Type B pancreatic cell (in vitro differentiated cells): ENCODE measurements around the gene WDR12. TPM values are rescaled to one million over a fixed set of nuclear protein-coding genes. Genes with fewer than 3 reads are reported as not detected.
"Not testable (repeated sequence)": the region's sequence is repeated elsewhere in the genome, so short reads cannot be mapped to it uniquely, and the experiment has no call there.

ENCODE experiments used
- DNase-seq: peaks from one replicate; pipeline ENCODE4 v3.0.0; 2021; ENCODE audit warnings: mixed read lengths; ENCODE audit not compliant: unreplicated experiment; ENCODE audit errors: extremely low spot score
- H3K27ac Mint-ChIP-seq: 2 replicates; pipeline ENCODE4 v1.8.0; 2021; ENCODE audit warnings: mild to moderate bottlenecking, mixed read lengths
- H3K27me3 Mint-ChIP-seq: 2 replicates; pipeline ENCODE4 v1.8.0; 2021; ENCODE audit warnings: mixed read lengths
- H3K36me3 Mint-ChIP-seq: 2 replicates; pipeline ENCODE4 v1.8.0; 2021; ENCODE audit warnings: mixed read lengths
- H3K4me1 Mint-ChIP-seq: one replicate; pipeline ENCODE4 v1.8.0; 2021; ENCODE audit warnings: mixed read lengths; ENCODE audit not compliant: unreplicated experiment
- H3K4me3 Mint-ChIP-seq: 2 replicates; pipeline ENCODE4 v1.8.0; 2021; ENCODE audit warnings: mild to moderate bottlenecking, mixed read lengths
- H3K9me3 Mint-ChIP-seq: 2 replicates; pipeline ENCODE4 v1.8.0; 2021; ENCODE audit warnings: mixed read lengths
- total RNA-seq: library from RNA; stranded (reverse); gene quantifications from 2 replicates; pipeline ENCODE4 v1.2.1, GENCODE V29; 2021; ENCODE audit warnings: low replicate concordance
- TF ChIP-seq, protein P1 (sequence below): fragments of 200-600 bp; sonication (generic); conservative IDR thresholded peaks from 2 replicates; pipeline ENCODE4 v1.5.0; 2021; ENCODE audit warnings: antibody characterized with exemption, mild to moderate bottlenecking

The WDR12 gene
- total RNA-seq, 1 donor from 2014 or later, result 74.0 TPM

DNA sequence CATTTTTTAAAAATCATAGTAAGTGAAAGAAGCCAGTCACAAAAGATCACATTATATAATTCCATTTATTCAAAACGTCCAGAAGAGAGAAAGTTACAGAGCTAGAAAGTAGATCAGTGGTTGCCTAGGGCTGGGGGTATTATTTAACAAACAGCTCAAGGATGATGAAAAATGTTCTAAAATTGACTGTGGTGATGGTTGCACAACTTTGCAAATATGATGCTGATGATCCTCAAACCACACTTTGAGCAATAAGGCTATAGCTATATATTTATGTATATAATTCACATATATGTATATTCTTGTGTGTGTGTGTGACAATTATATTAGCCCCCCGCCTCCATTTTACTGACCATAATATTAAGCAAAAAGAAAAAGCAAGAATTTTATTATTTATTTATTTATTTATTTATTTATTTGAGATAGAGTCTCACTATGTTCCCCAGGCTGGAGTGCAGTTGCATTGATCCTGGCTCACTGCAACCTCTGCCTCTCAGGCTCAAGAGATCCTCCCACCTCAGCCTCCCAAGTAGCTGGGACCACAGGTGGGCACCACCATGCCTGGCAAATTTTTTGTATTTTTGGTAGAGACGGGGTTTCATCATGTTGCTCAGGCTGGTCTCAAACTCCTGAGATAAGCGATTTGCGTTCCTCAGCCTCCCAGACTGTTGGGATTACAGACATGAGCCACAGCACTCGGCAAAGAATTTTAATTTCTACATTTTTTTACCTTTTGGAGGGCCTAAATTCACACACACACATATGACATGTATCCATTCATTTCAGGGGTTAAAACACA lies 1.9 kb downstream of the WDR12 start:
- Mint-ChIP-seq H3K27me3 (no peaks in the 10 kb centered on the region), H3K36me3 (peaks cover 25% of the 10 kb centered on the region), H3K4me1 (peaks cover 15% of the 10 kb centered on the region), H3K4me3 (peak overlapping the region; percentile 99), H3K9me3 (peaks cover under 1% of the 10 kb centered on the region), H3K27ac (no peak overlapping the region)
- no peak for DNase-seq
- TF ChIP-seq, protein P1, sequence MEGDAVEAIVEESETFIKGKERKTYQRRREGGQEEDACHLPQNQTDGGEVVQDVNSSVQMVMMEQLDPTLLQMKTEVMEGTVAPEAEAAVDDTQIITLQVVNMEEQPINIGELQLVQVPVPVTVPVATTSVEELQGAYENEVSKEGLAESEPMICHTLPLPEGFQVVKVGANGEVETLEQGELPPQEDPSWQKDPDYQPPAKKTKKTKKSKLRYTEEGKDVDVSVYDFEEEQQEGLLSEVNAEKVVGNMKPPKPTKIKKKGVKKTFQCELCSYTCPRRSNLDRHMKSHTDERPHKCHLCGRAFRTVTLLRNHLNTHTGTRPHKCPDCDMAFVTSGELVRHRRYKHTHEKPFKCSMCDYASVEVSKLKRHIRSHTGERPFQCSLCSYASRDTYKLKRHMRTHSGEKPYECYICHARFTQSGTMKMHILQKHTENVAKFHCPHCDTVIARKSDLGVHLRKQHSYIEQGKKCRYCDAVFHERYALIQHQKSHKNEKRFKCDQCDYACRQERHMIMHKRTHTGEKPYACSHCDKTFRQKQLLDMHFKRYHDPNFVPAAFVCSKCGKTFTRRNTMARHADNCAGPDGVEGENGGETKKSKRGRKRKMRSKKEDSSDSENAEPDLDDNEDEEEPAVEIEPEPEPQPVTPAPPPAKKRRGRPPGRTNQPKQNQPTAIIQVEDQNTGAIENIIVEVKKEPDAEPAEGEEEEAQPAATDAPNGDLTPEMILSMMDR, result no peak

- TF ChIP-seq, protein P1, result no peak
- peaks cover 14% of the 10 kb centered on the region for H3K4me1 Mint-ChIP-seq
- peak overlapping the region; percentile 53 for H3K4me3 Mint-ChIP-seq
- H3K27ac Mint-ChIP-seq, result no peak overlapping the region
- H3K27me3 Mint-ChIP-seq, result no peaks in the 10 kb centered on the region
- DNase-seq, result no peak
- H3K36me3 Mint-ChIP-seq, result peaks cover 37% of the 10 kb centered on the region
- peaks cover 5% of the 10 kb centered on the region for H3K9me3 Mint-ChIP-seq
These were observed 3.3 kb downstream of the WDR12 start for GRCh38 chr2:202908186-202908585.

DNA sequence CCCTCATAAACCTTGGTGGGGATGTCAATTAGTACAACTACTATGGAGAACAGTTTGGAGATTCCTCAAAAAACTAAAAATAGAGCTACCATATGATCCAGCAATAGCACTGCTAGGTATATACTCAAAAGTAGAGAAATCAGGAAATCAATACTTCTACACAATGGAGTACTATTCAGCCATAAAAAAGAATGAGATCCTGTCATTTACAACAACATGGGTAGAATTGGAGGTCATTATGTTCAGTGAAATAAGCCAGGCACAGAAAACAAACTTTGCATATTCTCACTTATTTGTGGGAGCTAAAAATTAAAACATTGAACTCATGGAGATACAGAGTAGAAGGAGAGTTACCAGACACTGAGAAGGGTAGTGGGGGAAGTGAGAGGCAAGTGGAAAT lies 6.0 kb downstream of the WDR12 start:
- H3K4me3 Mint-ChIP-seq, result not testable (repeated sequence)

GRCh38 chr2:202885190-202885589 lies 26.3 kb downstream of the WDR12 start:
- DNase-seq, result no peak
- H3K9me3 Mint-ChIP-seq, result no peaks in the 10 kb centered on the region
- H3K4me1 Mint-ChIP-seq, result no peaks in the 10 kb centered on the region
- H3K27ac Mint-ChIP-seq, result no peak overlapping the region
- H3K36me3 Mint-ChIP-seq, result peaks cover 27% of the 10 kb centered on the region
- no peak overlapping the region for H3K4me3 Mint-ChIP-seq
- TF ChIP-seq, protein P1, result no peak
- no peaks in the 10 kb centered on the region for H3K27me3 Mint-ChIP-seq

More for the DNA sequence above, 6.0 kb downstream of the WDR12 start:
- H3K4me1 Mint-ChIP-seq, result peaks cover 11% of the 10 kb centered on the region
- peaks cover 39% of the 10 kb centered on the region for H3K36me3 Mint-ChIP-seq
- not testable (repeated sequence) for H3K27me3 Mint-ChIP-seq, H3K9me3 Mint-ChIP-seq, H3K27ac Mint-ChIP-seq, DNase-seq

- DNase-seq, result no peak
- TF ChIP-seq, protein P1, result no peak
- H3K9me3 Mint-ChIP-seq, result no peaks in the 10 kb centered on the region
- no peak overlapping the region for H3K27ac Mint-ChIP-seq
- no peaks in the 10 kb centered on the region for H3K27me3 Mint-ChIP-seq
- H3K4me1 Mint-ChIP-seq, result no peaks in the 10 kb centered on the region
- no peak overlapping the region for H3K4me3 Mint-ChIP-seq
- H3K36me3 Mint-ChIP-seq, result peaks cover 26% of the 10 kb centered on the region
These were observed 27.3 kb downstream of the WDR12 start for GRCh38 chr2:202883987-202884675.

GRCh38 chr2:202881570-202881969 lies 29.9 kb downstream of the WDR12 start:
- Mint-ChIP-seq H3K4me1 (no peaks in the 10 kb centered on the region), H3K9me3 (no peaks in the 10 kb centered on the region), H3K4me3 (no peak overlapping the region), H3K27me3 (no peaks in the 10 kb centered on the region), H3K27ac (no peak overlapping the region), H3K36me3 (peaks cover 16% of the 10 kb centered on the region)
- no peak for DNase-seq
- TF ChIP-seq, protein P1, result no peak
